Adrenal gland (tissue), 12 donors: ENCODE data around the gene ZIC1. TPM values are rescaled to one million over a fixed set of nuclear protein-coding genes. Genes with fewer than 3 reads are reported as not detected.

ENCODE experiments used
- DNase-seq, 7 donors: peaks; one replicate each; pipeline ENCODE4 v3.0.0-alpha.2; 2019 to 2020
- H3K27ac ChIP-seq, 5 donors: fragments of 200-600 bp; sonication (generic) in 4 of 5; 1 replicate in 3 of 5; 2 replicates in 2 of 5; pipeline versions ENCODE4 v1.5.1 to v1.8.0; 2016 to 2020; ENCODE audit warnings: mild to moderate bottlenecking in 1 of 5
- H3K27me3 ChIP-seq: fragments of 200-600 bp; 2 replicates; pipeline ENCODE4 v1.8.0; 2021
- H3K36me3 ChIP-seq, 2 donors: fragments of 200-600 bp; replicated peaks in 1 of 2; 1 replicate in 1 of 2; 2 replicates in 1 of 2; pipeline versions ENCODE4 v1.5.1 to v1.8.0; 2018 to 2022
- H3K4me1 ChIP-seq, 2 donors: fragments of 200-600 bp; replicated peaks in 1 of 2; 1 replicate in 1 of 2; 2 replicates in 1 of 2; pipeline versions ENCODE4 v1.5.1 to v1.8.0; 2018 to 2021
- H3K4me3 ChIP-seq, 4 donors: fragments of 200-600 bp; sonication (generic) in 3 of 4; one replicate each; pipeline ENCODE4 v1.5.1; 2016 to 2018
- H3K9me3 ChIP-seq, 3 donors: fragments of 200-600 bp; sonication (generic) in 1 of 3; replicated peaks in 1 of 3; 1 replicate in 2 of 3; 2 replicates in 1 of 3; pipeline versions ENCODE4 v1.5.1 to v1.8.0; 2016 to 2021
- POLR2A ChIP-seq, 2 donors: fragments of 450-650 bp; IDR thresholded peaks; one replicate each; pipeline ENCODE4 v1.6.1; 2017; ENCODE audit warnings: antibody characterized with exemption in 2 of 2, mild to moderate bottlenecking in 2 of 2, moderate library complexity in 1 of 2
- WGBS, 4 donors: extraction: QIAGEN DNeasy Blood & Tissue Kit in 2 of 4; methylation state at CpG; one replicate each; pipeline versions ENCODE4 v1.1.5 to v1.1.7; 2013 to 2017; 5-methylcytosine and 5-hydroxymethylcytosine counted together
- intact Hi-C, 2 donors: fragments of 100-400 bp; cut with DNase I; formaldehyde crosslinking; loops; one replicate each; pipeline versions ENCODE4 v1.14.1 to v1.15.0; 2022 to 2023
- polyA plus RNA-seq, 3 donors: library from polyadenylated mRNA; stranded (reverse); fragments of 200-250 nt in 2 of 3; fragments of 350-450 nt in 1 of 3; fragmentation: Illumina TruSeq in 1 of 3; extraction: RNeasy Lipid Tissue Mini Kit (QIAGEN cat#74804) in 1 of 3; gene quantifications; one replicate each; pipeline ENCODE4 v1.2.3, GENCODE V29; 2013 to 2014
- total RNA-seq, 9 donors: library from RNA; depleted of rRNA in 4 of 9; stranded (reverse); fragments of >200 nt in 4 of 9; fragments of 120-200 nt in 1 of 9; fragmentation: NEBNext Ultra II Directional in 1 of 9; extraction: Animal tissue kit (Norgen Biotek cat#: 25700) in 1 of 9; gene quantifications; one replicate each; pipeline versions ENCODE4 v1.1.0 to v1.2.4, GENCODE V29; 2013 to 2023
- TF ChIP-seq, protein P1 (sequence below), 6 experiments: fragments of 450-650 bp in 4 of 6; fragments of 200-600 bp in 2 of 6; sonication (generic) in 1 of 6; IDR thresholded peaks; 1 replicate in 5 of 6; 2 replicates in 1 of 6; pipeline versions ENCODE4 v1.5.1 to v1.8.0; 2016 to 2021; ENCODE audit warnings: antibody characterized with exemption in 6 of 6, mild to moderate bottlenecking in 2 of 6, moderate library complexity in 1 of 6
- donor health status: healthy with polysubstance abuse.
- donor health status: Bipolar disorder and iron deficiency.
- donor health status: DM: yes; HTN: yes; CAD: no.
- donor health status: DM: no; HTN: no; CAD: no.
- donor health status: DM: no; HTN: no; CAD: no.
- donor health status: DM: yes; HTN: yes; CAD: no.

ZIC1 gene
- total and polyA plus RNA-seq, 12 donors: 0.08 to 0.64 (median 0.32) TPM; not detected in 9

DNA sequence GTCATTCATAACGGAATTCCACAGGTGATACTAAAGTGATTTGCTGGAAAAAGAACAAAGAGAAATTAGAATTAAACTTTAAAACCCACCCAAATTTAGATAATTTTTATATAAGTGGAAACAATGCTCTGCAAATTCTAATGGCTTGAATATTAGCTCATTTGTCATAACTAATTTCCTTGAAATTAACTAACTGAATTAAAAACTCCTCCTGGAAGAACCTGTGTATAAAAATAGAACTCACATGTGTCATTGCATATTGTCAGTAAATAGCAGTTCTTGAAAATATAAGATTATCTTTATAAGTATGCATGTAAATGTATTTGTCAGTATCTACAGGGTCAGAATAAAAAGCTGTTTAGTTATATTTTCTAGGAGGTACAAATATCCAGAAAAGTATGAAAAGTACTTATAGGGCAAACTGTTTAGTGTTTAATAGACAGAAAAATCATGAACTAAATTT, 16.3 kb downstream of the ZIC1 start:
- 22 to 37% (median 27%) methylated on average over 1 of the region's 1 CpG for WGBS, 4 donors
- Histone ChIP-seq H3K9me3 (no peaks in the 10 kb centered on the region), H3K4me3 (no peak overlapping the region), H3K27ac (no peak overlapping the region), H3K27me3 (peaks cover 82% of the 10 kb centered on the region), H3K36me3 (no peaks in the 10 kb centered on the region), H3K4me1 (no peaks in the 10 kb centered on the region)
- intact Hi-C loops: no loop called here
- TF ChIP-seq, protein P1, sequence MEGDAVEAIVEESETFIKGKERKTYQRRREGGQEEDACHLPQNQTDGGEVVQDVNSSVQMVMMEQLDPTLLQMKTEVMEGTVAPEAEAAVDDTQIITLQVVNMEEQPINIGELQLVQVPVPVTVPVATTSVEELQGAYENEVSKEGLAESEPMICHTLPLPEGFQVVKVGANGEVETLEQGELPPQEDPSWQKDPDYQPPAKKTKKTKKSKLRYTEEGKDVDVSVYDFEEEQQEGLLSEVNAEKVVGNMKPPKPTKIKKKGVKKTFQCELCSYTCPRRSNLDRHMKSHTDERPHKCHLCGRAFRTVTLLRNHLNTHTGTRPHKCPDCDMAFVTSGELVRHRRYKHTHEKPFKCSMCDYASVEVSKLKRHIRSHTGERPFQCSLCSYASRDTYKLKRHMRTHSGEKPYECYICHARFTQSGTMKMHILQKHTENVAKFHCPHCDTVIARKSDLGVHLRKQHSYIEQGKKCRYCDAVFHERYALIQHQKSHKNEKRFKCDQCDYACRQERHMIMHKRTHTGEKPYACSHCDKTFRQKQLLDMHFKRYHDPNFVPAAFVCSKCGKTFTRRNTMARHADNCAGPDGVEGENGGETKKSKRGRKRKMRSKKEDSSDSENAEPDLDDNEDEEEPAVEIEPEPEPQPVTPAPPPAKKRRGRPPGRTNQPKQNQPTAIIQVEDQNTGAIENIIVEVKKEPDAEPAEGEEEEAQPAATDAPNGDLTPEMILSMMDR (IDR thresholded peaks at IDR 0.05): no peak
- no peak for TF ChIP-seq POLR2A (IDR thresholded peaks at IDR 0.05)
- no peak for DNase-seq

DNA sequence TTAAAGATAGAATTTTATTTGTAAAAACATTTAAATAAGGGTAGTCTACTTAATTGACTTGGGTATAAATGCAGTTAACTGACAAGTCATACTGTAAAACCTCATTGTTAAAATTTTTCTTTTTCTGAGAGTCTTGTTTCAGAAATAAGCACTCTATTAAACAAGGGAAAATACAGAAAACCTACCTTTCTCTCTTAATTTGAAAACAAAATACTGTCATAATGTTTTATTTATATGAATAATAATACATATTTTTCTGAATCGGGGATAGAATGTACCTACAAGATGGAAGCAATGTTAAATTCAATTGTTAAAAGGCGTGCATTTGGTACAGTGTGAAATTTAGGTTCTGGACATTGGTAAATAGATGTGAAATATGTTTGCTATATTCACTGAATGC, 17.8 kb downstream of the ZIC1 start:
- Histone ChIP-seq H3K4me3 (no peak overlapping the region), H3K4me1 (no peaks in the 10 kb centered on the region), H3K36me3 (no peaks in the 10 kb centered on the region), H3K27ac (no peak overlapping the region), H3K9me3 (no peaks in the 10 kb centered on the region), H3K27me3 (peaks cover 67% of the 10 kb centered on the region)
- no peak for TF ChIP-seq POLR2A (IDR thresholded peaks at IDR 0.05)
- TF ChIP-seq, protein P1 (IDR thresholded peaks at IDR 0.05): no peak
- intact Hi-C loops: no loop called here
- WGBS, 4 donors: 73 to 87% (median 79%) methylated on average over 2 of the region's 2 CpGs
- DNase-seq: no peak

DNA sequence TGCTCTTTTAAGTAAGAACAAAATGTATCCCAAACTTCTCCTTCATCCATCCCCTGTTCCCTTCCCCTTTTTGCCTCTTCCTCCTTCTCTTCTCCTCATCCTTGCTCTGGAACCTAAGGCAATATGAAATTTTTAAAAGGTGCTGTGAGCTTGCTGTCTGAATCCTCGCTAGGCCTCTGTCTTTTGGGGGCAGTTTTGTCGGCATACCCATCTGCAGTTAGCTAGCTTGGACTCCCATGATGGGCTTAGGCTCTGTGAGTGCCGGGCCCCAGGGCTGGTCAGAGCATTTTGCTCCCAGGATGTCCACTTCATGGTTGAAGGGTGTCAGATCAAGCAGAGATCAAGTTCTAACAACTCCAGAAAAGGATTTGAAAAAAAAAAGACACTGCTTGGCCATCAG, 18.6 kb downstream of the ZIC1 start:
- no peak for DNase-seq
- no peak for TF ChIP-seq POLR2A (IDR thresholded peaks at IDR 0.05)
- TF ChIP-seq, protein P1 (IDR thresholded peaks at IDR 0.05): no peak
- WGBS, 4 donors: 45 to 70% (median 63%) methylated on average over 3 of the region's 3 CpGs
- H3K27me3 ChIP-seq: peaks cover 59% of the 10 kb centered on the region
- H3K4me3 ChIP-seq: no peak overlapping the region
- H3K9me3 ChIP-seq: no peaks in the 10 kb centered on the region
- no peak overlapping the region for H3K27ac ChIP-seq
- intact Hi-C loops: no loop called here
- no peaks in the 10 kb centered on the region for H3K36me3 ChIP-seq
- no peaks in the 10 kb centered on the region for H3K4me1 ChIP-seq

DNA sequence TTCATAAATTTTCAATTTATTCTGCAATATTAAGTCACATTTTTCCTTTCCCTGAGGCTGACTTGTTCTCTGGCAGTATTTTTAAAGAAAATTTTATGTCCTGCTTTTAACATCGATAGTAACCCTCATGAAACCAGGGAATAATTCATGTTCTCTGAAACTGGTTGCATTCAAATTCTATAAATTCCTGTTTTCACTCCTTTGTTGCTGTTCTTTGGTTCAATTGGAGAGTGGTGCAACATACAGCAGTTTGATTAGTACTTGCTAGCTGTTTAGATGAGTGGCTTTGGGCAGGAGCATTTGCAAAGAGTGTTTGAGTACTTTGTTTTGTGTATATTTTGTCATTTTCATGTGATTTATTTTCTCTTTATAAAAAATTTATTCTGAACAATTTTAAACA, 19.2 kb downstream of the ZIC1 start:
- H3K9me3 ChIP-seq: no peaks in the 10 kb centered on the region
- no peaks in the 10 kb centered on the region for H3K36me3 ChIP-seq
- intact Hi-C loops: no loop called here
- H3K4me3 ChIP-seq: no peak overlapping the region
- no peaks in the 10 kb centered on the region for H3K4me1 ChIP-seq
- DNase-seq: no peak
- peaks cover 53% of the 10 kb centered on the region for H3K27me3 ChIP-seq
- no peak for TF ChIP-seq POLR2A (IDR thresholded peaks at IDR 0.05)
- TF ChIP-seq, protein P1 (IDR thresholded peaks at IDR 0.05): no peak
- no peak overlapping the region for H3K27ac ChIP-seq
- 65 to 76% (median 71%) methylated on average over 1 of the region's 1 CpG for WGBS, 4 donors
